Stimulated activated CD4-positive, alpha-beta T cell treated with anti-CD3 and anti-CD28 coated beads, Interleukin-2, amount 100 ng/mL, for 48 hours (primary cell): ENCODE results near the gene HSBP1L1.
A peak's percentile ranks its signal among the peaks of the same experiment; 100 is the strongest.

Experiments used
- DNase-seq, 2 donors: peaks; one replicate each; pipeline ENCODE4 v3.0.0-alpha.2; 2020

The HSBP1L1 gene

GRCh38 chr18:79961527-79962291 is 2.7 kb upstream of the HSBP1L1 start:
- no peak for DNase-seq

- no peak for DNase-seq
Observed at GRCh38 chr18:79962311-79962710, 2.1 kb upstream of the HSBP1L1 start.

GRCh38 chr18:79962835-79963657 is 1.4 kb upstream of the HSBP1L1 start:
- peak; percentile 31 to 47 for DNase-seq

- DNase-seq = no peak
Observed at GRCh38 chr18:79963658-79964329, 649 bp upstream of the HSBP1L1 start.

- no peak for DNase-seq
Observed at GRCh38 chr18:79965119-79965902, 868 bp downstream of the HSBP1L1 start.

- no peak for DNase-seq
Observed at GRCh38 chr18:79970419-79971133, 6.1 kb downstream of the HSBP1L1 start.

- no peak for DNase-seq
Observed at GRCh38 chr18:79971211-79971952, 6.9 kb downstream of the HSBP1L1 start.

- no peak for DNase-seq
Observed at GRCh38 chr18:79971986-79972385, 7.5 kb downstream of the HSBP1L1 start.

GRCh38 chr18:79972720-79973119 is 8.3 kb downstream of the HSBP1L1 start:
- no peak for DNase-seq

GRCh38 chr18:79973517-79973916 is 9.1 kb downstream of the HSBP1L1 start:
- no peak for DNase-seq

- no peak for DNase-seq
Observed at GRCh38 chr18:79974025-79974654, 9.7 kb downstream of the HSBP1L1 start.

- DNase-seq = no peak
Observed at GRCh38 chr18:79975043-79975442, 10.6 kb downstream of the HSBP1L1 start.

GRCh38 chr18:79975985-79976680 is 11.7 kb downstream of the HSBP1L1 start:
- DNase-seq = no peak

GRCh38 chr18:79979843-79980242 is 15.4 kb downstream of the HSBP1L1 start:
- DNase-seq = no peak

GRCh38 chr18:79980585-79980984 is 16.1 kb downstream of the HSBP1L1 start:
- DNase-seq = no peak

GRCh38 chr18:79982736-79983135 is 18.3 kb downstream of the HSBP1L1 start:
- DNase-seq = peak in 1 of 2 donors; percentile 22

- DNase-seq = no peak
Observed at GRCh38 chr18:79983253-79983652, 18.8 kb downstream of the HSBP1L1 start.

GRCh38 chr18:79983793-79984192 is 19.4 kb downstream of the HSBP1L1 start:
- DNase-seq = no peak

GRCh38 chr18:79985172-79985571 is 20.7 kb downstream of the HSBP1L1 start:
- no peak for DNase-seq

GRCh38 chr18:79986726-79987125 is 22.3 kb downstream of the HSBP1L1 start:
- no peak for DNase-seq
